HG03095 (cell line): ENCODE results near the gene OR2T6.
"Not testable (repeated sequence)": the region's sequence is repeated elsewhere in the genome, so short reads cannot be mapped to it uniquely, and the experiment has no call there.

Experiments used
- ATAC-seq: cut with Tn5 transposase; IDR thresholded peaks from one replicate; pipeline ENCODE4 v1.9.1; 2021; ENCODE audit warnings: moderate library complexity; ENCODE audit not compliant: unreplicated experiment

The OR2T6 gene

GRCh38 chr1:248375446-248375845 is at the start of gene OR2T6:
TSS of gene OR2T6 (plus strand) at chr1:248375746. CDS start at chr1:248387609, 11,863 bp downstream.
- ATAC-seq, result no peak

- ATAC-seq, result no peak
Observed at GRCh38 chr1:248343451-248343850, 32.1 kb upstream of the OR2T6 start.

- ATAC-seq, result no peak
Observed at GRCh38 chr1:248348475-248348874, 27.1 kb upstream of the OR2T6 start, which contains the start of gene OR14C36. TSS of gene OR14C36 (plus strand) at chr1:248348775. CDS start at chr1:248348775, 0 bp downstream.

DNA sequence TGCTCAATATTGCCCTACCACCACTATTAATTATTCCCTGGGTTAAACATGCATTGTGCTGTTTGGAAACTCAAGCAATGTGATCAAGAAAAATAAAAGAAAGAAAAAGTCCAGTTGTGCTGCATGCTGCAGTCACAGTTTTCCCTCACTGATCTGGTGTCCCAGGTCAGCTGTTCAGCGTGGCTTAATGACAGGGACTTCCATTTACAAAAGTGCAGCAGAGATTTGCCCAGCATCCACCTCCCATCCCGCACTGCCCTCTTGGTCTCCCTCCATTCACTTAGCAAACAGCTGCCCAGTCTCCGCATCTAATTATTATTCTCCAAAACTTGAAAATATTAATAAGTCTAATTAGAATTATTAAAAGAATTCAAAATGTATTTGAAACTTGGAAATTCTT is 16.1 kb upstream of the OR2T6 start:
- no peak for ATAC-seq

GRCh38 chr1:248361121-248361715 is 14.3 kb upstream of the OR2T6 start, which contains the start of gene OR2T4:
TSS of gene OR2T4 (plus strand) at chr1:248361665. CDS start at chr1:248361665, 0 bp downstream.
- no peak for ATAC-seq

DNA sequence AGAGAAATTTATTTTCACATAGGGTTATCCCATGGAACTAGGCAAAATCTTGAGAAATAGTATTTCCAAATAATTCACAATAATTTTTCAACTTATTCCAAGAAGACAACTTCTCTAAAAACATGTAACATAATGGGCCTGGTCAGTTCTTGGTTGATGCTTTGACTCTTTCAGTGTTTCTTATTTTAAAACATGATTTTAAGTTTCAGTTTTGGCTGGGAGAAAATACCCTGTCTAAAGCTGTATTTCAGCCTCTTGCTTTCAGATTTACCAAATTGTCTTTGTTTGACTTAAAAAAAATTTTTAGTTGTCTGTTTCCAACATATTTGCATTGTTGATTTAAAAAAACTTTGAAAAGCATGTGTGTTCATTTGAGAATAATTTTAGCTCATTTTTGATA is 8.9 kb upstream of the OR2T6 start:
- ATAC-seq, result no peak

DNA sequence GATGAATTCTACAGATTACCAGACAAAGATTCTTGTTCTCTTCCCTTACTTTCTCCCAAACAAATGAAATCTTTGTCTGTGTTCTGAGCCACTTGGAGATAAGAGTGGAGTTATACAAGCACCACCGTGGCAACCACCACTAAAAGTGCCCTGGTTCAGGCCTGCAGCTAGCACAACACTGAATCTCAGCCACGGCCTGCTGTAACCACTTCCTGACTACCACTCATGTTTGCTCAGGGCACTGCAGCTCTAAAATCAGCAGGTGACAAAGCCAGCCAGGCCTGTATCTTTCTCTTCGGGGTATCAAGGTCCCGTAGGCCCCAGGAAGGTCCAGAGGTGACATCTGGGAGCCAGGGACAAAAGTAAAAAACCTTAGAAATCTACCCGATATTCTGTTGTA is 3.2 kb upstream of the OR2T6 start:
- ATAC-seq, result no peak

DNA sequence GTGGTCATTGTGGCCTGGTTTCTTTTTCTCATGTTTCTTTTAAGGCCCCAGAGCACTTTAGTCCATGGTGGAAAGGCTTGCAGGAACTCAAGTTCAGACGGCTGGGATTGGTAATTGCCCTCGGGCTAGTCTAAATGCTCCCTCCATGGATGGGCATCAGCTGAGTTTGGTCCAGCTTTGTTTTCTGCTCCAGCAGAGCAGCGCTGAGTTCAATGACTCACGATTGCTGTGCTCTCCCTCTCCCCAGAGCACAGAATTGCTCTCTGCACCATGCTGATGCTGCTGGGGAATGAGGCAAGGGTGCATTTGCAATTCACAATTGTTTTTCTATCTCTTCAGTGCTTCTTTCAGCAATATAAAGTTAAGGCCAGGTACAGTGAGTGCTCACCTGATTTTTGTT is 1.8 kb upstream of the OR2T6 start:
- no peak for ATAC-seq

- ATAC-seq, result no peak
Observed at GRCh38 chr1:248376916-248377315, 1.4 kb downstream of the OR2T6 start.

DNA sequence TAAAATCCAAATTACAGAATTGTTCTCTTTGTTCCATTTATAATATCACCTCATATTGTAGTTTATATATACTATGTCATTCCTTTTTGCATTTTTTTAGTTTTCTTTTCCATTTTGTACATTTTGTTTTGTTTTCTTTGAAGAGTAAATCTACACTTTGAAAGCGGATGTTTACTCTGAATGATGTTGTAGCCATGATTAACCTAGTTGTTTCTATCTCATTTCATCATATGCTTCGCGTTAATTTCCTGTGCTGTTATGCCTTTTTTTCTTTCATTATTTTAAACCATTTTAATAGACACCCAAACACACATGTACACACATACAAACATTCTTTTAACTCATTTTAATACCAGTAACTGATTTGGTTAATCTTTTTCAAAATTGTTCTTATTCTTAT is 5.3 kb downstream of the OR2T6 start:
- ATAC-seq, result no peak

DNA sequence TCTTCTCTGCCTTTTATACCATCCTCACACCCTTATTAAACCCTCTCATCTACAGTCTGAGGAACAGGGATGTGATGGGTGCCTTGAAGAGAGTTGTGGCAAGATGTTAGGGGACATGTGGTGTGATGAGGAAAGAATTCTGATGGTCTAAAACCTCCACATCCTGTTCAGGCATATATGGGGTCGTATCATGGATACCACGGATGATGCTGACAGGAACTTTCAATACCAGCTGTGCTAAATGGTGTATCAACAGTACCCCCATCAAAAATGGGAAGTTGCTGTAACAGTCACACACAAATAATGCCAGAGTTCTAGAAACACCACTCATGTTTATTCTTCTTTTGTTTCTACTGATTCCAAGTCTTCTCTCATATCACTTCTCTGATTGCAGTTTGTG is 12.9 kb downstream of the OR2T6 start:
- no peak for ATAC-seq

DNA sequence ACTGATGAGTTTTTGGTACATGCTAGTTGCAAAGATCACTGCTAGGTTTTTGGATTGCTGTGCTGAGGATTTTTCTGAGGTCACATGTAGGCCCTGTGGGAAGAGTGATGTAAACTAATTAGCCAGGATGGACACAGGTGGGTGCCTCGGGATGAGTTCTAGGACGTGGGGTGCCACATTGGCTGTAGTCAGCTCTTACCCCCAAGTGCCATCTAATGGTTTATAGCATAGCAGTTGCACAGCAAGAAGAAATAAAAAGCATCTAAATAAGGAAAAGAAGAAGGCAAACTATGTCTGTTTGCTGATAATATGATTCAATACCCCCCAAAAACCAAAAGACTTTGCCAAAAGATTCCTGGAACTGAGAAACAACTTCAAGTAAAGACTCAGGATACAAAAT is 17.5 kb downstream of the OR2T6 start:
- no peak for ATAC-seq

DNA sequence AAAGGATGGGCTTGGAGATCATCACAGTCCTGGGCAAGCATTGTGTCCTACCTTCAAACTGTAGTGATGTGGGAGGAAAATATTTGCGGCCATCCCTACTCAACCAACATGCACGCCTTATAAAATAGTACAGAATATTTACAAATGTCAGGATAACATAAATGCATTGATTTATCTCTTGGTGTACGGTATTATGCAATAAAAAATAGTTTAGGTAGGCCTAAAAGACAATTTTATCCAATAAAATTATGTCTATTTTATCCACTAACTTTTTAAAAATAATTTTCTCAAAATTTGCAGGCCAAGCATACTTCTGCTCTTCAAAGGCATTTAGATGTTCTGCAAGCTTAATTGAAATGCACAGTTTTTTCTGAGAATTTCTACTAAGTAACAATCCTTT is 27.2 kb downstream of the OR2T6 start, which contains the start of gene OR2T1:
OR2T1 (plus strand) TSS at position 301 of the 400 bp plus-strand sequence. CDS start 3,100 bp downstream, outside the sequence.
- ATAC-seq, result no peak

DNA sequence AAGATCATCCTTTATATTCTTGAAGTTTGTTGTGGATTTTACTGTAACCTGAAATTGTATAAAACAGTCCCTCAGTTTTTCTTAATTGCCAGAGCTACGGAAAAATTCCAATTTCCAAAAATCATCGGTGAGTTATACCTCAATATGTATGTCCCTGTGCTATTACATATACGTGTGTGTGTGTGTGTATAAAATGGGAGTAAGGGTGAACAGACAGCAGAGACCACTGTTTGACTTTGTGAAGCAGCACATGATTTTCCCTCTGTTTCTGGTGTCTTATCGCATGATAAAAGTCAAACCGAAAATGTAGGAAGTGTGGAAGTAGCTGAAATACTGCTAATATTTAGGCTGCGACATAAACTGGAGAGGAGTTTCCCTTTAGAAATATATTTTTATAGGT is 28.5 kb downstream of the OR2T6 start:
- no peak for ATAC-seq

DNA sequence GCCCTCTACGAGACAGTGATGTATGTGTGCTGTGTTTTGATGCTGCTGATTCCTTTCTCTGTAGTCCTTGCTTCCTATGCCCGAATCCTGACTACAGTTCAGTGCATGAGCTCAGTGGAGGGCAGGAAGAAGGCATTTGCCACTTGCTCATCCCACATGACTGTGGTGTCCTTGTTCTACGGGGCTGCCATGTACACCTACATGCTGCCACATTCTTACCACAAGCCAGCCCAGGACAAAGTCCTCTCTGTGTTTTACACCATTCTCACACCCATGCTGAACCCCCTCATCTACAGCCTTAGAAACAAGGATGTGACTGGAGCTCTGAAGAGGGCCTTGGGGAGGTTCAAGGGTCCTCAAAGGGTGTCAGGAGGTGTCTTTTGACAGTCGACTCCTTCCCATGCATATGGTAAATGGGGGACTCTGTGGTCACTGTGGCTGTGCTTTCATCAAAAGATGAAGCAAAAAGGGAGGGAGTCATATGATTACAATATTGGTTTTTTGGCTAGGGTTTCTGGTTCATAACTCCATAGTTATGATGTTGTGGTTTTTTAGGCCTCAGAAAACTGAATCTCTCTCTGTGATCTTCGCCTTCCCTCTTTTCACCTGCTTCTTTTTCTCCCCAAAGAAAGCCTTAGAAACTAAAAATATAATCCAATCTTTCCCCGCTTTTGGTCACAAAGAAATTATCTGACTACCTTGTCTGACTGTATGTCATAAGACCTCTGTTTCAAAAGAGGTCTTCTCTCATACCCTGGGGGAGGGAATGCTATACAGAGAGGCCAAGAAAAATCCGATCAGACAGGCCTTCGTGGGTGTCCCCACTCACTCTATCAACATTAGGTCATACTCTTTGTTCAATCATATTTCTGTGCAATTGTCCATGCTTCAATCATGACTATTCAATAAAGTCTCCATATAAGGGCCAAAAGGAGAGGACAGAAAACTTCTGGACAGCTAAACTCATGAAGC is 31.5 kb downstream of the OR2T6 start:
- no peak for ATAC-seq

GRCh38 chr1:248416226-248416625 is 40.7 kb downstream of the OR2T6 start:
- ATAC-seq, result no peak

GRCh38 chr1:248417854-248418253 is 42.3 kb downstream of the OR2T6 start:
- ATAC-seq, result no peak

- ATAC-seq, result no peak
Observed at GRCh38 chr1:248421384-248421783, 45.8 kb downstream of the OR2T6 start.

GRCh38 chr1:248427526-248428191 is 52.1 kb downstream of the OR2T6 start:
- peak; percentile 52 for ATAC-seq

GRCh38 chr1:248428192-248428533 is 52.6 kb downstream of the OR2T6 start:
- peak; percentile 96 for ATAC-seq

DNA sequence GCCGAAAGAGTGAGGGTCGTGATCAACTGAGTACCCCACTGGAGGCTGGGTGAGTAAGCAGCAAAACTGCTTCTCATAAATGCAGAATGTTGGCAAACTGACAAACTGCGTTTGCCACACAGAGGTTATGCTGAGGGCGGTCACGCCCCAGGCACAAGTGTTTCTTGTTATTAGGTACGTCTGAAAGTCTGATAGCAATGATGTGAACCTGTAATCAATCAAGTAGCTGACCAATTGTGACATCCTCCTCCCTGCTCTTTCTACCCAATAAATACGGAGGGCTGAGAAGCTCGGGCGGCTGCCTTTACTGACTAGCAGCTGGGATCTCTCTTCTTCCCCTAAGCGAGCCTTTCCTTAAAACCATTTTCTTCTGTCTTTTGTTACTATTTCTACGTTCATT is 56.1 kb downstream of the OR2T6 start:
- ATAC-seq, result not testable (repeated sequence)
